AG04450 (cell line): Measurements from ENCODE around the gene FCAMR. TPM values are rescaled to one million over a fixed set of nuclear protein-coding genes. Genes with fewer than 3 reads are reported as not detected.

ENCODE experiments used
- CTCF ChIA-PET: fragments of 300-600, 350-600 bp; formaldehyde crosslinking; extraction: SDS; loops from one replicate; lab custom pipeline; 2022; ENCODE audit warnings: antibody characterized with exemption, inconsistent platforms; lab: Charles Lee
- POLR2A ChIA-PET: fragments of 350-600 bp; formaldehyde crosslinking; extraction: SDS; loops from one replicate; lab custom pipeline; 2021; ENCODE audit warnings: antibody characterized with exemption, inconsistent platforms; lab: Yijun Ruan, JAX
- DNase-seq: peaks from one replicate; pipeline ENCODE4 v3.0.0-alpha.2; 2011; ENCODE audit warnings: low read depth, low spot score
- H3K27ac ChIP-seq: one replicate; pipeline ENCODE4 v1.5.1; 2012; ENCODE audit warnings: low read depth, low read length, control low read depth
- H3K27me3 ChIP-seq: one replicate; pipeline ENCODE4 v1.6.0; 2012; ENCODE audit warnings: low read length; ENCODE audit not compliant: control insufficient read depth, insufficient read depth
- H3K4me3 ChIP-seq: 2 replicates; pipeline ENCODE4 v1.5.1; 2011; ENCODE audit warnings: mild to moderate bottlenecking, low read depth, low read length, control low read depth
- H3K9me3 ChIP-seq: 2 replicates; pipeline ENCODE4 v1.5.1; 2012; ENCODE audit warnings: low read length; ENCODE audit not compliant: control insufficient read depth, insufficient read depth
- CTCF ChIP-seq: IDR thresholded peaks from 2 replicates; pipeline ENCODE4 v1.5.1; 2011; ENCODE audit warnings: low read depth, low read length, control low read depth, inconsistent platforms
- polyA plus RNA-seq: library from polyadenylated mRNA; depleted of rRNA; stranded (reverse); fragments of >200 nt; gene quantifications from 2 replicates; pipeline ENCODE4 v1.2.3, GENCODE V29; 2011

Gene FCAMR
- polyA plus RNA-seq, 1 experiment: not detected

GRCh38 chr1:206963119-206963712, 7.0 kb downstream of the FCAMR start:
- H3K4me3 ChIP-seq: no peak overlapping the region
- no peak for DNase-seq
- H3K9me3 ChIP-seq: no peaks in the 10 kb centered on the region
- POLR2A ChIA-PET: no interaction called here
- CTCF ChIA-PET: interaction anchor here (0.8 to 1.0 kb wide), 2 partner anchors 19 to 237 kb away, joined by 3 read pairs; no protein-coding TSS in a partner anchor
- no peak for TF ChIP-seq CTCF
- peaks cover 14% of the 10 kb centered on the region for H3K27me3 ChIP-seq
- no peak overlapping the region for H3K27ac ChIP-seq

GRCh38 chr1:206962272-206962671, 8.0 kb downstream of the FCAMR start:
- H3K27ac ChIP-seq: no peak overlapping the region
- CTCF ChIA-PET: interaction anchor here (1.1 kb wide), 1 partner anchor 10 kb away, joined by 3 read pairs; no protein-coding TSS in a partner anchor
- H3K27me3 ChIP-seq: peaks cover 19% of the 10 kb centered on the region
- no peak for DNase-seq
- no peaks in the 10 kb centered on the region for H3K9me3 ChIP-seq
- H3K4me3 ChIP-seq: no peak overlapping the region
- POLR2A ChIA-PET: no interaction called here
- no peak for TF ChIP-seq CTCF

- H3K27ac ChIP-seq: no peak overlapping the region
- peaks cover 22% of the 10 kb centered on the region for H3K27me3 ChIP-seq
- ChIA-PET CTCF (interaction anchor here (1.1 kb wide), 1 partner anchor 10 kb away, joined by 3 read pairs; no protein-coding TSS in a partner anchor), POLR2A (no interaction called here)
- TF ChIP-seq CTCF: no peak
- DNase-seq: no peak
- H3K4me3 ChIP-seq: no peak overlapping the region
- H3K9me3 ChIP-seq: no peaks in the 10 kb centered on the region
These were observed 8.6 kb downstream of the FCAMR start for GRCh38 chr1:206961668-206962067.

- ChIA-PET POLR2A (no interaction called here), CTCF (interaction anchor here (0.9 kb wide), 1 partner anchor 49 kb away, joined by 3 read pairs; no protein-coding TSS in a partner anchor)
- Histone ChIP-seq H3K27me3 (peaks cover 26% of the 10 kb centered on the region), H3K4me3 (no peak overlapping the region), H3K9me3 (no peaks in the 10 kb centered on the region), H3K27ac (no peak overlapping the region)
- TF ChIP-seq CTCF: no peak
- no peak for DNase-seq
These were observed 9.4 kb downstream of the FCAMR start for GRCh38 chr1:206960676-206961386.

- CTCF ChIA-PET: no interaction called here
- no peak for TF ChIP-seq CTCF
- Histone ChIP-seq H3K9me3 (no peaks in the 10 kb centered on the region), H3K4me3 (no peak overlapping the region), H3K27me3 (peaks cover 27% of the 10 kb centered on the region), H3K27ac (no peak overlapping the region)
- POLR2A ChIA-PET: no interaction called here
- no peak for DNase-seq
These were observed 12.1 kb downstream of the FCAMR start for GRCh38 chr1:206958144-206958543.
